Activated CD8-positive, alpha-beta memory T cell treated with anti-CD3 and anti-CD28 coated beads, Interleukin-2, amount 50 U/mL, for 1 hour (primary cell): ENCODE results near the gene COL5A2.

Experiments
- DNase-seq: peaks from one replicate; pipeline ENCODE4 v3.0.0-alpha.2; 2020; ENCODE audit errors: extremely low read depth

COL5A2 gene

DNA sequence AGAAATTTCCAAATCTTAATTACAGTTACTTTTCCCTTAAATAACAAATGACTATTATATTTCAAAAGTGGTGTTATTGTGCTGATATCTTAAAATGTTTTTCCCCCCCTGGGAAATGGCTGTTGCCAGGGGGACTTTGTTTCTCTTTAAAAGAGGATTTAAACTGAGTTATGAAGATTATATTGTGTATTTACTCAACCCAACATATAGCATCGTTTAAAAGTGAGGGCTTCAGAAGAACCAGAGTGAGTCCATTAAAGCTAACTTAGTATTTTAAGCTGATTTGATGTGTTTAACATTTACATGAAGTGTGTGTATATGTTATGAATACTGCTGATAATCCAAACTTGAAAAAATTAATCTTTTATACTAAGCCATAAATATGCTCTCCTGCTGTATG, 81.6 kb downstream of the COL5A2 start:
- no peak for DNase-seq

DNA sequence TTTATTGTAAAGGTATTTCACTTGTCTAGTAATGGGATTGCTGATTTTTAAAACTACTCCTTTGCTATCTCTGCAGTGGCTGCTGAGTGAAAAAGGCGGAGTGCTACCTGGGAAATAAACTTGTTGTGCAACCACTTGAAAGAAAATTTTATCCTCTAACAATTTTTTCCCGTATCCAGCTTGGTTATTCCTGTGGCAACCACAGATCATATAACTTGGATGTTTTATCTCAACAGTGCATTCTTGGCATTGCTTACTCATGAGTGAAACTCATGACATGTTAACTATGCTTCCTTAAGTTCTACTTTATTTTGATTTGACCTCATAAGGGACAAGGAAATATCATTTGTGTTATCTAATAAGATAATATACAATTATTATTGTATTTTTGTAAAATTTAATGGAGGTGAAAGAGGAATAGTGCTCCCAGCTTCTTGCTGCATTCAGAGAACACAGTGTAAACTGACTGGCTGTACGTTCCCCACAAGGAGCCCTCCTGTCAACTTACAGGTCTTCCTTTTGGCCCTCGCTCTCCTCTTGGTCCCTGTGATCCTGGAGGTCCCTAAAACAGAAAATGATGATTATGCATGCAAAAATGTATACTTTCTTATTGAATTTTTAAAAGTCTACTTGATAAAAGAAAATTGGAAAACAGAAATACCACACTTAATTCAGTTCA, 82.7 kb downstream of the COL5A2 start:
- DNase-seq = no peak

DNA sequence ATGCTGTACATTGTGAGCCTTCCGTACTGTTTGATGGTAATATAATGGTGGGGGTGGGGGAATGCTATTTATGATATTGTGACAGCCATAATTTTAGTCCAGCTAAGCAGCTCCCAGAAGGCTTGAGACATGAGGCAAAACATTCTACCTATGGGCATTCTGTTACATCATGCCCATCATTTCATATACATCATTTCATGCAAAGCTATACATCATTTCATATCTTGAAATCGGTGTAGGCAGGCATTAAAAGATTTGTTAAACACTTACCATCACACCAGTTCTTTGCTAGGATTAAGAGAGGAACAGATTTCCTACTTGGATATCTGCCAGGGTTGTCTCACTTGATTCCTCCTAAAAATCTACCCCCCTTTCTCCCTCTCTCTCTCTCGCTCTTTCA, 84.5 kb downstream of the COL5A2 start:
- no peak for DNase-seq

DNA sequence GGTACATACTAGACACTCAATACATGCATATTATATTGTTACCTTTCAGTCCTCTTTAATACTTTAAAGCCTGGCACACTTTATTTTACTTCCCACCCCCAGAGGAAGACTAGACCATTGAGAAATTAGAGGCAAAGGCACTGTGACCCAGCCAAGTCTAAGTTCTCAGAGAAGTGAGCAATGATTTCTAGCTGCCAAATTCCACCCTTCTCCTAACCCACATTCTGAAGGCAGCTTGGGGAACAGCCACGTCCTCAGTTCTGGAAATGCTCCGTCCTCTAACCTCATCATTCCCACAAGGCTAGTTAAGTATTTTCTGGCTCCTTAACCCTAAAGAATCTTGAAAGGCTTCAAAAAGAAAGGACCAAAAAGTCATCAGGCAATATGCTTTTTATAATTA, 86.6 kb downstream of the COL5A2 start:
- no peak for DNase-seq

DNA sequence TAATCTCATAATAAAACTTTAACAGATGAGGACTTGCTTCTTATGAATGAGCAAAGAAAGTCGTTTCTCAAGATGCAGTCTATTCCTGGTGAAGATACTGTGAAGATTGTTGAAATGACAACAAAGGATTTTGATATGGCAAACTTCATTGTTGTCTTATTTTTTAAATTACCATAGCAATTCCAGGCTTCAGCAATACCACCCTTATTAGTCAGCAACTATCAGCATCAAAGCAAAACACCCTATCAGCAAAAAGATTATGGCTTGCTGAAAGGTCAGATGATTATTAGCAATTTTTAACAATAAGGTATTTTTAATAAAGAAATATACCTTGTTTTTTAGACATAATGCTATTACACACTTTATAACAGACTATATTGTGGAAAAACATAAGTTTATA, 88.3 kb downstream of the COL5A2 start:
- no peak for DNase-seq

DNA sequence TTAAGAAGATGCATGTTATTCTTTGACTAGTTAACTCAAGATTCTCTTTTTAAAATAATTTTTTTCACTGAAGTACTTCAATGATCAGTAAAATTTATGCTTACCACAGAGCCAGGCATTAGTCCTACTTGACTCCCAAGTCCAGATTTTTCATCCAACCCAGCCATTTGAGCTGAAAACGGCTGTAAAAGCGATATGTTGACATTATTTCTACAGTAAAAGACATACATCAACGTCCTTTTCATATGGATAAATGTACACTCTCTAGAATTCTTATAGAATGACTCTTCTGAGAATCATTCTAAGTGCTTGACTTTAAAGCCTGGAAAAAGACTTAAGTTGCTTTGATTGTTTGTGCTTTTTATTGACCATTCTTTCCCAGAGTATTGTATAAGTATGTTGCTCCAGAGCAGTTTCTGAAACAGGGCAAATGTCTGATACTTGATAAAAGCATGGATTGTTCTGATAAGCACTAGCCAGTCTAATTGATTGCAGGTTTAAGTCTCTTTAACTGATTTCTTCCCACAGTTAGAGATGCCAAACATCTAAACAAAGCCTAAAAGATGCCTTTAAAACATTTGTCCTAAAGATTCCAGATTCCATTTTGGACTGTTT, 90.9 kb downstream of the COL5A2 start:
- DNase-seq = no peak

DNA sequence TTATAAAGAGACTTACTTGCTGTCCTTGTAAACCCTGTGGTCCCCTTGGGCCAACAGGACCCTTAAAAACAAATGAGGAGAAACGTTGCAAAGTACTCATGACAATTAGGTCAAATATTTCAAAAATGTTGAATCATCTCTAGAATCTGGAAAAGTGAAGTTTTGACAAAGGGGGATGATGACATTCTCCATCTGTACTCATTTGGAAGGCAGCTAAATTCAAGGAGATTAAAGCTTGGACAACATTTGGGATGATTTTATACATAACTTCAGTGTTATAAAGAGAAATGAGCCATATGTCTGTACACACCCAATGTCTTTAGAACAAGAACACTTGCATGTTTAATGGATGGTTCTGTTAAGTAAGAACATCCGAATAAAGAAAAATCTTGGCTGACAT, 92.9 kb downstream of the COL5A2 start:
- no peak for DNase-seq

DNA sequence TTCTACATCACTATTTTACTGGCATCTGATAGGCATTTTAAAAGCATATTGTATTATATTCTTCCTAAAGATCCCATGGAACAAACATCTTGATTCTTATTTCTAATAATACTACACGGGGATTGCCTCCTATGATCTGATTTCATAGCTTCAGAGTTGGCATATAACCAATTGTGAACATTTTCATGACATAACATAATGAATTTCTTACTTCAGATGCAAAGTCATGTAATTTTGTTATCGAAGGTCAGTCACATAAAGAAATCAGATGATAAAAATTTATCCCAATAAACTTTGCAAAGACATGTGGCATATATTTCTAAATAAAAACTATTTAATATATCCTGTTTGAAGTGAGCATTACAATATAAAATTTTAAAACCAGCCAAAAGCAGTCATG, 93.3 kb downstream of the COL5A2 start:
- DNase-seq = no peak

DNA sequence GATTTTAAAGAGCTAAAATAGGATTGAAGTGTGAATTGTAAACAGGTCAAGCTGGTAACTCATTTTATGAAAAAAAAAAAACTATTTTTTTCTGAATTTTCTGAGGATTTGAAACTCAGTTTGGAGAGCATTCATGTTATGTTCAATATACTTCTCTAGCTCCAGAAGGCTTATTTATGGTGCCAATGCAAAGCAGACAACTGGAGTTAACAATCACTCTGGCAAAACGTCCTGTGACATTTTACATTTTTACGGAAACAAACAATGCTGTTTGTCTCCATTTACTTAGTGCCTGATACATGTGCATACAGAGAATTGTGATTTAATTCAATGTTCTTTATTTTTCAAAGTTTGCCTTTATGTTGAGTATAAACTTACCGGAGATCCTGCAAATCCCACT, 96.0 kb downstream of the COL5A2 start:
- DNase-seq = no peak

DNA sequence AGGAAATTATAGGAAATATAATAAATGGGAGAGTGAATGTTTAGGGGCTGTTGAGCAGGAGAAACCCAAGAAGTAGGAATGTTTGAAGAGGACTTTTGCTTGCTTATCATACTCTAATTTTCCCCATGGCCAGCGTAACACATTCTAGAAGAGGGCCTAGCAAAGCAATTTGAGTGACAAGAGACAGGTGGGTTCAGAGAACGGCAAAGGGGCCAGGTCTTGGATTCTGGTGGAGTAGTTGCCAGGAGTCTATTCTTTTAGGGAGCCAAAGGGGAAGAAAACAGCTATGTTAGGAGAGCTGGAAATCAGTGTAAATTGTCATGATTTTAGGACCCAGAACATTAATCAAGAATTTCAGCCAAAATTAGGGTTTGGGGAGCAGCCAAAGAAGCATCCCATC, 96.5 kb downstream of the COL5A2 start:
- no peak for DNase-seq

DNA sequence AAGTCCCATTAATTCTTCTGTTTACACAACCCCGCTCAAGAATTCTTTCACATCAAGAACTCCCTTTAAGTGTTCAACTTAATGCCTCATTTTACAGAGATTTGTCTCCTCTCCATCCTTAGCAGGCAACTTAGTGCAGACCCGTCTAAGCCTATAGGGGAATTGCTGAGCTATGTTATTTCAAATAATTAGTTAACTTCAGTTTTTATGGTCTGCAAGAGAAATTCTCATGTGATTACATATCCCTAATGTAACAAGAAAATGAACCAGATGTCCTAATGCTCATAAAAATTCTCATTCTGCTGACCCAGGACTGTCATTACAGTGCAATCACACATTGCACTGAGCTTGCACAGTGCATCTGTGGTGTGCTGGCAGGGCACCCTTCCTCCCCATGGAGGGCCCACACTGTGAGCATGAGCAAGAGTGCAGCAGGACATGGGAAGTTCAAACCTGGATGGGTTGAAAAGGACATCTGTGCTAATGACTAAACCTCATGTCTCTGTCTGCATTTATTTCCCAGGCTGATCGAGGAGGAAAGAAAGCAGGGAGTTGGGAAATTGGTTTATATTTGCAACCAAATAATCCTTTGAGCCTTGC, 97.1 kb downstream of the COL5A2 start:
- DNase-seq = no peak

DNA sequence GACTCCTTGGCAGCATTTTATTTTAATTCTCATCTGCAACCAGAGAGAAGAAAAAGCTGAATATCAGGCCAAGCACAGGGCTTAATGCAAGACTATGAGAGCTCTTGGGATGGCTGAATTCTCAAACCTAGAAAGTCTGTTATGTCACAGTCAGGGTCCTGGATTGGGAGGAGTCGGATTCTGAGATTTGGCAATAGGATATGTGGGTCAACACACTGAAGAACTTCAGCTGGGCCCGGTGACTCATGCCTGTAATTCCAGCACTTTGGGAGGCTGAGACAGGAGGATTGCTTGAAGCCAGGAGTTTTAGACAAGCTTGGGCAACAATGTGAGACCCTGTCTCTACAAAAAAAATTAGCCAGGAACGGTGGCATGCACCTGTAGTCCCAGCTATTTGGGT, 103.0 kb downstream of the COL5A2 start:
- DNase-seq = no peak

DNA sequence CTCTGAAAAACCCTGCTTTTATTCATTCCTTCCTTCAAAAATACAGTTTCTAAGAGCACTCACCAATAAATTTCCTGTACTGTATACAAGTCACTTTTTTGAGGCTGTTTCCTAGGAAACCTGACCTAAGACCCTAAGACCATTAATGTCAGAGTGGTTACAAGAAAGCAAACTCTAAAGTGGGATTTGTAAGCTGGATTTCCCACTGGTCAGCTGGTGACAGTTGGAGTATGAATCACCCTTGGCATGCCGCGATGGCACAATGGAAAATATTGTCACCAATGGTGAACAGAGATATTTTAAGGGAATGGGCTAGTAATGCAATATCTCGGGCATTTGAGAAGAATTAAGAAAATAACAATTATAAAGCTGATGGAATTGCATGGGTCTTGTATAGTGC, 103.4 kb downstream of the COL5A2 start:
- no peak for DNase-seq

DNA sequence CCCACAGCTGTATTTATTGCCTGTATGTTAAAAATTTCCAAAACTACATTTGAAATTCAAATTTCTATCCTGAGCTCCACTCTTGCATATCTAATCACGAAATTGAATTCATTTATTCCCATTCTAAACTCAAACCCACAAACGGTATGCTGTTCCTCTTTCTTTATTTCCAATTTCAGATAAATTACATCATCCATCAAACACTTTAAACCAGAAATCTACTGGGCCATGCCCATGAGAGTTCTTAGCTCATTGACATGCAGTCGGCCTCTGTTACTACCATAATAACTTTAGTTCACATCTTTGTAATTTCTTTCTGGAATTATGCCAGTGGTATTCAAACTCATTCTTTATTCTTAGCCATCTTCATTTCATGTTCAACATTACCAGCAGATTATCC, 105.1 kb downstream of the COL5A2 start:
- no peak for DNase-seq

DNA sequence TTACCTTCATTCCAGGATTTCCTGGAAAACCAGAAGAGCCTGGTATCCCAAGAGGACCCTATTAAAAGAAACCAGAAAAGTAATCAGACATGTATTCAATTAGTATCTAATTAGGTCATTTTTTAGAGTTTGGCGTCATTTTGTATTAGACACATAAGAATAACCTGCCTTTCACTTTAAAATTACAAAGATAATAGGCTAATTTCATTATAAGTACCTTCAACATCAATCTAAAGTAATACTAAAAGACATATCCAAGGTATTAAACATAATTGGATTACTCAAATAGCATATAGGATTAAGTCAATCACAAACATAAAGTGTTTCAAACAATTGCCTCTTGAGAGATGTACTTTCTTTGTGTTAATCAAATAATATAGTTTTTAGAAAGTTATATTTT, 107.5 kb downstream of the COL5A2 start:
- DNase-seq = no peak

DNA sequence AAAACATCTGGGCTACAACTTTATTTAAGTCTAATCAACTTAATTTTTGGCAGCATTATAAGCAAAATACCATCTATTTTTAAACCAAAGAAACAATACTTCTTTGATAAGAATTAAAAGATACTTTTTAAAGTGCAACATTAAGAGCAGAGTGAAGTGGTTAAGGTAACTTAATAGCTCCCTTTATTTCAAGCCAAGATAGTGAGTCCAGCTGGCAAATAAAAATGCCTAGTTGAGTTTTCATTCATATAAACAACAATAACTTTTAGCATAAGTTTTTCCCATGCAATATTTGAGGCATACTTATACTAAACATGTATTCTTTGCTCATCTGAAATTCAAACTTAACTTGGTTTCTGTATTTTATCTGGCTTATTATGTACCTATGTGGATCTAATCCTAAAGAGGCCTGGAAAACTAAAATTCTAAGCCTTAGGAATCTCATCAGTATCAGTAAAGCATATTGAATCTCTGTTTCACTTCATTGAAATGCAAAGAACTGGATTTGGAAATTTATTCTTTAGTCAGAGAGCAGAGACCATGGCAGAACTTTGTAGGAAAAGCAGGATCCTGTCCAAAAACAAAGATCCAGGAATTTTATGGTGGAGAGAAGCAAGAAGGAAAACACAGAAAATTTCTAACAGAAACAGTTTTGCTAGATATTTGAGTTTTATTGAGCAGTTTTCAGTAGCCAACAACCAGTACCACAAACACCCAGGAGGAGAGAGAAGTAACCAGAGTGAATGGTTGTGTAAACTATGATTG, 109.5 kb downstream of the COL5A2 start:
- DNase-seq = no peak

DNA sequence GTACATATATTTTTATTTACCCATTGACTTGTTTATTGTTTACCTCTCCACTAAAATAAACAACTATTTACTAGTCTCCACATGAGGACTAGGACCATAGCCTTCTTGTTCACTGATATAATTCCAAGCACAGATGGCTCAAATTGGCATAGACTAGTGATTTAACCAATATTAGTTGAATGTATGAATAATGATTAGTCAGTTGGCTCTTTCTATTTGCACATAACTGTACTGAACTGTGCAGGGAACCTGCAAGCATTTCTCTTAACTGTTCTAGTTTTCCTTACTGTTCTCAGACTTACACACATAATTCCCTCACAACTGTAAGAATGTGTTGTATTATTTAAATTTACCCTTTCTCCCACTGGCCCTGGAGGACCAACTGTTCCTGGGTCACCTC, 113.5 kb downstream of the COL5A2 start:
- no peak for DNase-seq

DNA sequence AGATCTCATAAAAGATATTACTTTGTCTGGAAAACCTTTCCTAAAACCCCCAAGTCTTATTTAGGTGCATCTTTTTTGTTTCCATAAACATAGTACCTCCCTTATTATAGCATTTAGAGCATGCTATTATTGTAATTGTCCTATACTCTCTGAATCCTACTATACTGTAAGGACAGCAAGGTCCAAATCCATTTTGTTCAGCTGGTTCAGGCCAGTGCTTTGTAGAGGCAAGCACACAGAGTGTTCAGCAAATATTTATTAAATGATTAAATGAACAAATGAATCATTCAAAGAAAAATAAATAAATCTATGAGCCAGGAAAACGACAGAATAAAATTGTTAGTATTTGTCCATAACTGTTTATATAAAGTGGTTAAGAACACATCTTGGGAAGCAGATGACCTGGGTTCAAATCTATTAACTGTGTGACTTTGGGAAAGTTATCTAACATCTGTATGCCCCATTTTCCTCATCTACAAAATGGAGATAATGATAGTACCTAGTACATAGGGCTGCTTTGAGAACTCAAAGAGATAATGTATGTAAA, 119.4 kb downstream of the COL5A2 start:
- no peak for DNase-seq

DNA sequence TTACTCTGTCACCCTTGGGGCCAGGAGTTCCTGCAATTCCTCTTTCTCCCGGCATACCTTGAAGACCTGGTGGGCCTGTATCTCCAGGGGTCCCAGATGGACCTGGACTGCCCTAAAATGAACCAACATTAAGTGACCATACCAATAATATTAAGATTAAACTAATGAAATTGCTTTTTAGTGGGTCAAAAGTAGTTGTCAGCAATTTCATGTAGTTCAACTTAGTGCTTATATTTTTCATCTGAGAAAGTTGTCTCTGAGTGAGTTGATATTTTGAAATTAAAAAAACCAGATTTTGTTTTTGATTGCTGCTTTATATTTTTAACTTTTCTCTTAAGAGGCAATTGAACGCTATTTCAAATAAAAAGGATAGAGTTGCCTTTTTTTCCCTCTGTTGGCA, 122.2 kb downstream of the COL5A2 start:
- DNase-seq = no peak

DNA sequence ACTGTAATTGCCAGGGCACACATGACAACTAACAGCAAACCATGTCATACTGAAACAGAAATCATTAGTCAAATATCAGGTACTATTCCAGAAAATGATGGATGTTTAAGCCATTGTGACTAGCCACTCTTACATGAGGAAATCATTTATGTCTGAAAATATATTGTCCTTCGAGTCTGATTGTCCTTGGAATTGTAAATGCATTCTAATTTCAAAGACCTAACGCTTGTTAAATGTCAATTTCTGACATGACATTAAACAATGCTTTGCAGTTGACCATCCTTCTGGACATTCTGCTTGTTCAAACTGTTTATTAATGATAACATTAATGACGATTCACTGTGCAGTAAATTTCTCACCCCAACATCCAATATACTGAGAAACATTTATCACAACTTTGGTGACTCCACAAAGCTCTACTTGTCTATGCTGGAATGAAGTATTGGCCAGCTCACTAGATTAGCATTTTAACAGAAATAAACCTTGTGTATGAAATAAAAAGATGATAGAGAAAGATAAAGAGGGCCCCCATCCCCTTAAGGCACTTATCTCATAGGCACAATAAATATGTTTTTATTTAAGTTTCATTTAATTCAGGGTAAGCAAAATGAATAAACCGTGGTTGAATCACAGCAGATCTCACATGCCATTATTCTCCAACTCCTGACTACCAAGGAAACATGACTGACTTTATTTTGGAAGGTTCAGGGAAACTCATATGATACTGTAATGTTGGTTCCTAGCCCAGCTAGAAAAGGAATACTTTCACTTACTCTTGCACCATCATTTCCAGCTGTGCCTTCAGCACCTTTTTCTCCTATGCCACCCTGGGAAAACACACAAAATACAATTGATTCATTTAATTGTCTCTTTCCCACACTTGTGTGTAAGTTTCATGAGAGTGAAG, 123.1 kb downstream of the COL5A2 start:
- no peak for DNase-seq

DNA sequence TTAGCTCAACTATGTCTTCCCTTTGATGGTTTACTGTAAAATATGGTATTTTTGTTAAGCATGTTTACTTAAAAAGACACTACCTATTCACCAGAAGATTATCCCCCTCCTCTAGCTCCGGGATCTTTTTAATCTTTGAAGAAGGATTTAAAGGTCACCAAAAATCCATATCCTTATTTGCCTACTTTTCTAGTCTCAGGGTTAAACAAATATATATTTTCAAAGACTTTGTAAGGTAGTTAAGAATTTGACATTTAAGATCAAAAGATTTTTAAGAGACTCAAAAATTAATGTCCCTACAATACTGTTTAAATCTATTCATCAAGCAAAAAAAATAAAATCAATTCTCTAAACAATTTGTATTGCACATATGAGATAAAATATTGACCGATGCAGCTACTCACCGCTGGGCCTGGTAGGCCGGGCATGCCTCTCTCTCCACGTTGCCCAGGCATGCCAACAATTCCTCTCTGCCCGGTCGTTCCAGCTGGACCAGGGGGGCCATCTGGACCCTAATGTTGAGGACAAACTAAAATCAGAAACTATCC, 129.3 kb downstream of the COL5A2 start:
- no peak for DNase-seq
